Lower lobe of right lung (tissue), 2 donors: Measurements from ENCODE around the gene RREB1. TPM values are rescaled to one million over a fixed set of nuclear protein-coding genes. Genes with fewer than 3 reads are reported as not detected.
A peak's percentile ranks its signal among the peaks of the same experiment; 100 is the strongest.

ENCODE experiments used
- ATAC-seq, 2 donors: fragments of 200-7000 bp; cut with Tn5 transposase; one replicate each; pipeline ENCODE4 v1.9.1; 2020 to 2022; ENCODE audit warnings: mild to moderate bottlenecking in 2 of 2, moderate library complexity in 2 of 2
- DNase-seq: peaks from one replicate; pipeline ENCODE4 v3.0.0-alpha.2; 2020
- H3K27ac ChIP-seq: fragments of 200-600 bp; one replicate; pipeline ENCODE4 v1.8.0; 2022
- H3K27me3 ChIP-seq: fragments of 200-600 bp; one replicate; pipeline ENCODE4 v1.8.0; 2022; ENCODE audit warnings: low read depth
- H3K36me3 ChIP-seq: fragments of 200-600 bp; one replicate; pipeline ENCODE4 v1.8.0; 2022; ENCODE audit warnings: mild to moderate bottlenecking
- H3K4me1 ChIP-seq: fragments of 200-600 bp; one replicate; pipeline ENCODE4 v1.8.0; 2022
- H3K4me3 ChIP-seq: fragments of 200-600 bp; one replicate; pipeline ENCODE4 v1.8.0; 2022; ENCODE audit warnings: mild to moderate bottlenecking
- H3K9me3 ChIP-seq: fragments of 200-600 bp; one replicate; pipeline ENCODE4 v1.8.0; 2022
- intact Hi-C: fragments of 100-400 bp; cut with DNase I; formaldehyde crosslinking; loops from one replicate; pipeline ENCODE4 v1.11.0; 2022
- total RNA-seq: library from RNA; stranded (reverse); fragmentation: NEBNext Ultra II Directional; extraction: Animal tissue kit (Norgen Biotek cat#: 25700); gene quantifications from one replicate; pipeline ENCODE4 v1.2.1, GENCODE V29; 2021
- TF ChIP-seq, protein P1 (sequence below): fragments of 200-600 bp; IDR thresholded peaks from one replicate; pipeline ENCODE4 v1.8.0; 2022; ENCODE audit warnings: antibody characterized with exemption, mild to moderate bottlenecking
- donor health status: DM: no; HTN: yes; CAD: no; lungs with severe emphysema.

RREB1 gene
- total RNA-seq, 1 donor from 2014 or later = 62.8 TPM

DNA sequence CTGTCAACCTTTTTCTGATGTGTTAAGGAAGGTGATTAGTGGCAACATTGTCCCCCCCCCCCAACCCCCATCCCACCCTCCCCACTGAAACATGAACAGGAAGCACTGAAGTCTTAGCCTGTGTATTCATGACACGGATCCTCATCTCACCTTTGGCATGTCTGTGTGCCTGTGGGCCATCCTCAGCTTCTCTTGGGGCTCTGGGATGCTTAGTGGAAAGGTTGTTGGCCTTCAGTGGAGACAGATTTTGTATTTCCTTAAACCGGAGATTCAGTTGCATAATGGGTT lies 93.6 kb downstream of the RREB1 start:
- H3K36me3 ChIP-seq = peaks cover 30% of the 10 kb centered on the region

DNA sequence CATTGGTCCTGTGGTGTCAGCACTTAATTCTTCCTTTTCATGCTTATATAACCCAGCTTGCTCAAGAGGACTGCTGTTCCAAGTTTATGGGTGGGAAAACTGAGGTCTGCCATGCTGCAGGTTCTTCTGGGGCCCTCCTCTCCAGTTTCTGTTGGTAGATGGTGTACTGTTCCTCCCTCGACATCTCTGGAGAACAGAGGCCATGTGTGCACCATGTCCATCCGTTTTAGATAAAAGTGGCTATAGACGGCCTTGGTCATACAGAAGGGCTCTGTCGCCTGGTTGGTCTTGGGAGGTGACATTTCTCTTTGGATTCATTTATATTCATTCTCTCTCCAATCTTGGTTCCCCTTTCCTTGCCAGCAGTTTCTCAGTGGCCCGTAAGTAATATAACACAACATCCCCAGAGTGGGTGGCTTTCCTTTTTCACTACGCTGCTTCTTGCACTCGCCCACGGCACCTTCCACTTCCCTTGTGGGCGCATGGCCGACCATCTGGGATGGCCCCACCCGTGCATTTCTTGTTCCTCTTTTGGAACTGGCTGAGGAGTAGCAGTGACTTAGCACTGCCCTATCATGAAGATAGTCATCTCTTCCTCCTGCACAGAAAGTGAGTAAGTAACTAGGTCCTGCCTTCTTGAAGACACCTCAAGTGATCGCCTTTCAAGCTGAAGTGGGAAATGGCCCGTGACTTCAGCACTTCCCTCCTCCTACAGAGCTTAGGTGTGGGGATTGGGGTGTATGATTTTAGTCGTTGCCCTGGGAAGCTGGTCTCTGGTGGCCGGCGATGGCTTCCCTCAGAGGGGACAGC lies 94.2 kb downstream of the RREB1 start:
- peak; percentile 90 for DNase-seq
- Histone ChIP-seq H3K4me3 (no peak overlapping the region), H3K36me3 (peaks cover 36% of the 10 kb centered on the region), H3K4me1 (peaks cover 68% of the 10 kb centered on the region), H3K27ac (peak overlapping the region; percentile 75), H3K27me3 (no peaks in the 10 kb centered on the region), H3K9me3 (no peaks in the 10 kb centered on the region)
- ATAC-seq = peak; percentile 63 to 85
- TF ChIP-seq, protein P1, sequence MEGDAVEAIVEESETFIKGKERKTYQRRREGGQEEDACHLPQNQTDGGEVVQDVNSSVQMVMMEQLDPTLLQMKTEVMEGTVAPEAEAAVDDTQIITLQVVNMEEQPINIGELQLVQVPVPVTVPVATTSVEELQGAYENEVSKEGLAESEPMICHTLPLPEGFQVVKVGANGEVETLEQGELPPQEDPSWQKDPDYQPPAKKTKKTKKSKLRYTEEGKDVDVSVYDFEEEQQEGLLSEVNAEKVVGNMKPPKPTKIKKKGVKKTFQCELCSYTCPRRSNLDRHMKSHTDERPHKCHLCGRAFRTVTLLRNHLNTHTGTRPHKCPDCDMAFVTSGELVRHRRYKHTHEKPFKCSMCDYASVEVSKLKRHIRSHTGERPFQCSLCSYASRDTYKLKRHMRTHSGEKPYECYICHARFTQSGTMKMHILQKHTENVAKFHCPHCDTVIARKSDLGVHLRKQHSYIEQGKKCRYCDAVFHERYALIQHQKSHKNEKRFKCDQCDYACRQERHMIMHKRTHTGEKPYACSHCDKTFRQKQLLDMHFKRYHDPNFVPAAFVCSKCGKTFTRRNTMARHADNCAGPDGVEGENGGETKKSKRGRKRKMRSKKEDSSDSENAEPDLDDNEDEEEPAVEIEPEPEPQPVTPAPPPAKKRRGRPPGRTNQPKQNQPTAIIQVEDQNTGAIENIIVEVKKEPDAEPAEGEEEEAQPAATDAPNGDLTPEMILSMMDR = no peak
- intact Hi-C loops = no loop called here

More for the DNA sequence above, 93.6 kb downstream of the RREB1 start:
- TF ChIP-seq, protein P1 = no peak
- H3K27ac ChIP-seq = peak overlapping the region; percentile 75
- H3K27me3 ChIP-seq = no peaks in the 10 kb centered on the region
- H3K4me1 ChIP-seq = peaks cover 68% of the 10 kb centered on the region
- H3K4me3 ChIP-seq = no peak overlapping the region
- intact Hi-C loops = no loop called here
- no peaks in the 10 kb centered on the region for H3K9me3 ChIP-seq
- no peak for DNase-seq
- peak; percentile 5 to 31 for ATAC-seq

DNA sequence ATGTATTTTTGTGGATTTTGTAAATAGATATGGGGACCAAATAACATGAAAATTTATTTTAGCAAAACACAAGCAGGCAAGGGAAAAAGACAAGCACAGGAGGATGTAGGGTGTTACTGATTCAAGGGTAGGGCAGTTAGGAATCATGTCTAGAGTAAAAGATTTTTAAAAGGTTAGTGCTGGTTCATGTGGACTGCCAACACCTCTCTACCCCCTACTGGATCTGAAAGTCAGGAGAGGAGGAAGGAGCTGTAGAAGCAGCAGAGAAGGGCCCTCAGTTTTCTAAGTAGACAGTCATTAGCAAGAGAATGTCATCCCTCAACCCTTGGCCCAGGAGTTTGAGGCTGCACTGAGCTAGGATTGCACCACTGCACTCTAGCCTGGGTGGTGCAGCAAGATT lies 95.2 kb downstream of the RREB1 start:
- no peaks in the 10 kb centered on the region for H3K9me3 ChIP-seq
- peak overlapping the region; percentile 75 for H3K27ac ChIP-seq
- no peak overlapping the region for H3K4me3 ChIP-seq
- peaks cover 72% of the 10 kb centered on the region for H3K4me1 ChIP-seq
- no peaks in the 10 kb centered on the region for H3K27me3 ChIP-seq
- no peak for DNase-seq
- TF ChIP-seq, protein P1 = no peak
- intact Hi-C loops = no loop called here
- H3K36me3 ChIP-seq = peaks cover 30% of the 10 kb centered on the region
- no peak for ATAC-seq

GRCh38 chr6:7203939-7204338 lies 96.2 kb downstream of the RREB1 start:
- Histone ChIP-seq H3K4me1 (peaks cover 75% of the 10 kb centered on the region), H3K27me3 (no peaks in the 10 kb centered on the region), H3K9me3 (no peaks in the 10 kb centered on the region), H3K27ac (peak overlapping the region; percentile 41), H3K36me3 (peaks cover 26% of the 10 kb centered on the region), H3K4me3 (no peak overlapping the region)
- intact Hi-C loops = no loop called here
- peak; percentile 60 to 63 for ATAC-seq
- DNase-seq = no peak
- TF ChIP-seq, protein P1 = no peak

GRCh38 chr6:7204726-7205125 lies 97.0 kb downstream of the RREB1 start:
- TF ChIP-seq, protein P1 = no peak
- H3K36me3 ChIP-seq = peaks cover 26% of the 10 kb centered on the region
- intact Hi-C loops = no loop called here
- H3K4me1 ChIP-seq = peaks cover 74% of the 10 kb centered on the region
- no peaks in the 10 kb centered on the region for H3K9me3 ChIP-seq
- no peak overlapping the region for H3K4me3 ChIP-seq
- no peak for DNase-seq
- no peak for ATAC-seq
- no peaks in the 10 kb centered on the region for H3K27me3 ChIP-seq
- no peak overlapping the region for H3K27ac ChIP-seq
